H9 (cell line): ENCODE data around the gene TTC32. TPM values are rescaled to one million over a fixed set of nuclear protein-coding genes. Genes with fewer than 3 reads are reported as not detected.

ENCODE experiments used
- DNase-seq: peaks from one replicate; pipeline ENCODE4 v3.0.0-alpha.2; 2017
- H2AFZ ChIP-seq: one replicate; pipeline ENCODE4 v1.6.1; 2013; ENCODE audit warnings: mild to moderate bottlenecking, low read length, control low read depth, moderate library complexity
- H2AK5ac ChIP-seq: 2 replicates; pipeline ENCODE4 v1.6.1; 2013; ENCODE audit warnings: low read length, control low read depth, mixed read lengths; ENCODE audit not compliant: insufficient read length
- H2BK120ac ChIP-seq: one replicate; pipeline ENCODE4 v1.6.1; 2013; ENCODE audit warnings: low read depth, mild to moderate bottlenecking, low read length, control low read depth, inconsistent platforms; ENCODE audit not compliant: poor library complexity, severe bottlenecking
- H2BK12ac ChIP-seq: 2 replicates; pipeline ENCODE4 v1.6.1; 2013; ENCODE audit warnings: low read length, control low read depth, mixed read lengths, low read depth; ENCODE audit not compliant: insufficient read length
- H2BK15ac ChIP-seq: 2 replicates; pipeline ENCODE4 v1.6.1; 2013; ENCODE audit warnings: low read depth, low read length, control low read depth
- H2BK20ac ChIP-seq: one replicate; pipeline ENCODE4 v1.6.1; 2013; ENCODE audit warnings: low read depth, mild to moderate bottlenecking, low read length, control low read depth, inconsistent platforms; ENCODE audit not compliant: poor library complexity, severe bottlenecking
- H2BK5ac ChIP-seq: 2 replicates; pipeline ENCODE4 v1.6.1; 2013; ENCODE audit warnings: low read length, control low read depth, mixed read lengths; ENCODE audit not compliant: insufficient read length
- H3K14ac ChIP-seq: 2 replicates; pipeline ENCODE4 v1.6.1; 2013; ENCODE audit warnings: low read length, control low read depth; ENCODE audit not compliant: insufficient read depth
- H3K18ac ChIP-seq: 2 replicates; pipeline ENCODE4 v1.6.1; 2013; ENCODE audit warnings: low read depth, mild to moderate bottlenecking, mixed read lengths, low read length, control low read depth; ENCODE audit not compliant: insufficient read length
- H3K23ac ChIP-seq: 2 replicates; pipeline ENCODE4 v1.6.1; 2013; ENCODE audit warnings: low read length, control low read depth, mixed read lengths, low read depth; ENCODE audit not compliant: insufficient read length
- H3K23me2 ChIP-seq: 2 replicates; pipeline ENCODE4 v1.6.1; 2013; ENCODE audit warnings: low read depth, mild to moderate bottlenecking, mixed read lengths, low read length, control low read depth; ENCODE audit not compliant: insufficient read length, poor library complexity, severe bottlenecking
- H3K27ac ChIP-seq: 2 replicates; pipeline ENCODE4 v1.5.1; 2013; ENCODE audit warnings: low read length, control low read depth, mixed read lengths, low read depth; ENCODE audit not compliant: insufficient read length
- H3K27me3 ChIP-seq: 2 replicates; pipeline ENCODE4 v1.6.1; 2013; ENCODE audit warnings: low read length, control low read depth, inconsistent platforms; ENCODE audit not compliant: insufficient read depth
- H3K4ac ChIP-seq: 2 replicates; pipeline ENCODE4 v1.6.1; 2013; ENCODE audit warnings: low read depth, mild to moderate bottlenecking, control low read depth, inconsistent platforms, low read length, moderate library complexity
- H3K4me1 ChIP-seq: 2 replicates; pipeline ENCODE4 v1.6.1; 2013; ENCODE audit warnings: low read length, control low read depth, inconsistent platforms; ENCODE audit not compliant: insufficient read depth
- H3K4me2 ChIP-seq: 2 replicates; pipeline ENCODE4 v1.6.1; 2013; ENCODE audit warnings: low read length, control low read depth, mixed read lengths; ENCODE audit not compliant: insufficient read length, insufficient read depth
- H3K56ac ChIP-seq: 2 replicates; pipeline ENCODE4 v1.6.1; 2013; ENCODE audit warnings: low read depth, mild to moderate bottlenecking, mixed read lengths, low read length, control low read depth; ENCODE audit not compliant: insufficient read length
- H3K79me1 ChIP-seq: 2 replicates; pipeline ENCODE4 v1.6.1; 2013; ENCODE audit warnings: low read depth, mild to moderate bottlenecking, moderate library complexity, low read length, control low read depth, inconsistent platforms; ENCODE audit not compliant: insufficient read depth, poor library complexity, severe bottlenecking
- H3K79me2 ChIP-seq: 2 replicates; pipeline ENCODE4 v1.6.1; 2013; ENCODE audit warnings: low read length, control low read depth, inconsistent platforms; ENCODE audit not compliant: insufficient read depth
- H3K9ac ChIP-seq: 2 replicates; pipeline ENCODE4 v1.6.1; 2013; ENCODE audit warnings: low read length, control low read depth, mixed read lengths; ENCODE audit not compliant: insufficient read length; ENCODE audit errors: extremely low read depth
- H3K9me3 ChIP-seq: one replicate; pipeline ENCODE4 v1.6.1; 2013; ENCODE audit warnings: low read depth, low read length, inconsistent platforms; ENCODE audit not compliant: control insufficient read depth
- H3T11ph ChIP-seq: one replicate; pipeline ENCODE4 v1.6.1; 2013; ENCODE audit warnings: mild to moderate bottlenecking, low read length, control low read depth, inconsistent platforms
- H4K20me1 ChIP-seq: one replicate; pipeline ENCODE4 v1.6.1; 2013; ENCODE audit not compliant: control insufficient read depth, insufficient read length, insufficient read depth
- H4K5ac ChIP-seq: 2 replicates; pipeline ENCODE4 v1.6.1; 2013; ENCODE audit warnings: low read depth, mild to moderate bottlenecking, mixed read lengths, low read length, control low read depth; ENCODE audit not compliant: insufficient read length
- H4K8ac ChIP-seq: replicated peaks from 2 replicates; pipeline ENCODE4 v1.6.1; 2013; ENCODE audit warnings: low read length, control low read depth, mixed read lengths, low read depth; ENCODE audit not compliant: insufficient read length
- H4K91ac ChIP-seq: 2 replicates; pipeline ENCODE4 v1.6.1; 2013; ENCODE audit warnings: low read depth, mild to moderate bottlenecking, moderate library complexity, mixed read lengths, low read length, control low read depth; ENCODE audit not compliant: insufficient read length
- H3K27ac Mint-ChIP-seq, 3 experiments: 2 replicates in 2 of 3; 3 replicates in 1 of 3; pipeline ENCODE4 v1.8.0; 2020 to 2021; ENCODE audit warnings: mixed read lengths in 3 of 3, mild to moderate bottlenecking in 1 of 3, moderate library complexity in 1 of 3
- H3K27me3 Mint-ChIP-seq: 2 replicates; pipeline ENCODE4 v1.8.0; 2021; ENCODE audit warnings: low read depth, mild to moderate bottlenecking, moderate library complexity, mixed read lengths
- H3K36me3 Mint-ChIP-seq, 3 experiments: 2 replicates in 2 of 3; 3 replicates in 1 of 3; pipeline ENCODE4 v1.8.0; 2020 to 2021; ENCODE audit warnings: low read depth in 3 of 3, mixed read lengths in 3 of 3; ENCODE audit not compliant: insufficient read depth in 1 of 3
- H3K4me1 Mint-ChIP-seq, 2 experiments: 2 replicates each; pipeline ENCODE4 v1.8.0; 2020; ENCODE audit warnings: mixed read lengths in 2 of 2
- H3K4me3 Mint-ChIP-seq, 2 experiments: 2 replicates in 1 of 2; 3 replicates in 1 of 2; pipeline ENCODE4 v1.8.0; 2020 to 2021; ENCODE audit warnings: mild to moderate bottlenecking in 2 of 2, mixed read lengths in 2 of 2, moderate library complexity in 1 of 2
- H3K9me3 Mint-ChIP-seq, 2 experiments: 2 replicates in 1 of 2; 3 replicates in 1 of 2; pipeline ENCODE4 v1.8.0; 2020; ENCODE audit warnings: mild to moderate bottlenecking in 2 of 2, mixed read lengths in 2 of 2, moderate library complexity in 1 of 2
- WGBS: extraction: QIAGEN DNeasy Blood & Tissue Kit; methylation state at CpG from one replicate; pipeline ENCODE4 v1.1.7; 2013; ENCODE audit warnings: missing lambda C conversion rate, low lambda C conversion rate, mixed read lengths; ENCODE audit not compliant: insufficient read length; ENCODE audit errors: extremely low coverage; 5-methylcytosine and 5-hydroxymethylcytosine counted together
- total RNA-seq: library from RNA; stranded (reverse); gene quantifications from 2 replicates; pipeline ENCODE4 v1.2.1, GENCODE V29; 2021
- TF ChIP-seq, protein P1 (sequence below): fragments of 200-600 bp; sonication (generic); conservative IDR thresholded peaks from 3 replicates; pipeline ENCODE4 v1.8.0; 2021; ENCODE audit warnings: antibody characterized with exemption, mild to moderate bottlenecking

Gene TTC32
- total RNA-seq, 1 experiment from 2014 or later = 8.9 TPM

DNA sequence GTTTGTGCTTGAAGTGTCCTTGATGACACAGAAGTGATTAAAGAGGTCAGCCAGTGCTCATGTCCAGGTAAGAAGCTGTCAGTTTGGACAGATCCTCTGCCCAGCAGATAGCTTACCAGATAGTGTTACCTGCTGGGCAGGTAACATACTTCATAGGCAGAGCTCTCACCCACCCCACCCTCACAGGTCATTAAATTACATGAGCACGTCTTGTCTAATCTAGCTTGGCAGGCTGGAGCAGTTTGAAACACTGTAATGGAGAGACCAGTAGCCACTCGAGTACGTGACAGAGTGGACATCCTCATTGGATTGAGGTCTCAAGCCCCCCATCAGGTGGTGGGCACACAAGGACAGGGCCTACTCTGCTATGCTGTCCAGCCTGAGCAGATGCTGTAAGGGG, 27.1 kb downstream of the TTC32 start:
- Mint-ChIP-seq H3K9me3 (no peaks in the 10 kb centered on the region), H3K27ac (no peak overlapping the region), H3K36me3 (no peaks in the 10 kb centered on the region; a peak in 1 of 7 replicates), H3K4me3 (no peak overlapping the region), H3K4me1 (peaks cover 0 to under 1% of the 10 kb centered on the region in 2 experiments; a peak in 2 of 4 replicates), H3K27me3 (peaks cover 16% of the 10 kb centered on the region)
- Histone ChIP-seq H4K20me1 (no peaks in the 10 kb centered on the region), H3K4me1 (no peaks in the 10 kb centered on the region), H3K9me3 (no peaks in the 10 kb centered on the region), H2BK15ac (no peak overlapping the region), H3K56ac (no peak overlapping the region), H4K5ac (no peak overlapping the region), H3K79me1 (no peaks in the 10 kb centered on the region), H2AK5ac (no peak overlapping the region), H3T11ph (no peak overlapping the region), H3K4ac (no peak overlapping the region), H3K23me2 (no peaks in the 10 kb centered on the region), H2AFZ (no peak overlapping the region), H3K4me2 (no peak overlapping the region), H3K27ac (no peak overlapping the region), H2BK20ac (no peak overlapping the region), H3K27me3 (no peaks in the 10 kb centered on the region; the same call in 1 of the 2 replicates), H2BK12ac (no peak overlapping the region), H4K8ac (no peak overlapping the region), H3K14ac (no peak overlapping the region), H3K79me2 (no peaks in the 10 kb centered on the region), H3K23ac (no peak overlapping the region), H4K91ac (no peak overlapping the region), H2BK120ac (no peak overlapping the region), H3K18ac (no peak overlapping the region), H3K9ac (no peak overlapping the region), H2BK5ac (no peak overlapping the region)
- TF ChIP-seq, protein P1, sequence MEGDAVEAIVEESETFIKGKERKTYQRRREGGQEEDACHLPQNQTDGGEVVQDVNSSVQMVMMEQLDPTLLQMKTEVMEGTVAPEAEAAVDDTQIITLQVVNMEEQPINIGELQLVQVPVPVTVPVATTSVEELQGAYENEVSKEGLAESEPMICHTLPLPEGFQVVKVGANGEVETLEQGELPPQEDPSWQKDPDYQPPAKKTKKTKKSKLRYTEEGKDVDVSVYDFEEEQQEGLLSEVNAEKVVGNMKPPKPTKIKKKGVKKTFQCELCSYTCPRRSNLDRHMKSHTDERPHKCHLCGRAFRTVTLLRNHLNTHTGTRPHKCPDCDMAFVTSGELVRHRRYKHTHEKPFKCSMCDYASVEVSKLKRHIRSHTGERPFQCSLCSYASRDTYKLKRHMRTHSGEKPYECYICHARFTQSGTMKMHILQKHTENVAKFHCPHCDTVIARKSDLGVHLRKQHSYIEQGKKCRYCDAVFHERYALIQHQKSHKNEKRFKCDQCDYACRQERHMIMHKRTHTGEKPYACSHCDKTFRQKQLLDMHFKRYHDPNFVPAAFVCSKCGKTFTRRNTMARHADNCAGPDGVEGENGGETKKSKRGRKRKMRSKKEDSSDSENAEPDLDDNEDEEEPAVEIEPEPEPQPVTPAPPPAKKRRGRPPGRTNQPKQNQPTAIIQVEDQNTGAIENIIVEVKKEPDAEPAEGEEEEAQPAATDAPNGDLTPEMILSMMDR = no peak
- no CpG with 5 or more reads among the region's 3 CpGs for WGBS
- DNase-seq = no peak
